NCI-H2196 (cell line): ENCODE measurements around the gene FARSB.
"Not testable (repeated sequence)": the region's sequence is repeated elsewhere in the genome, so short reads cannot be mapped to it uniquely, and the experiment has no call there.

Experiments
- DNase-seq: peaks from one replicate; lab custom pipeline; 2025; ENCODE audit not compliant: unreplicated experiment; lab: John Stamatoyannopoulos, UW

Gene FARSB

DNA sequence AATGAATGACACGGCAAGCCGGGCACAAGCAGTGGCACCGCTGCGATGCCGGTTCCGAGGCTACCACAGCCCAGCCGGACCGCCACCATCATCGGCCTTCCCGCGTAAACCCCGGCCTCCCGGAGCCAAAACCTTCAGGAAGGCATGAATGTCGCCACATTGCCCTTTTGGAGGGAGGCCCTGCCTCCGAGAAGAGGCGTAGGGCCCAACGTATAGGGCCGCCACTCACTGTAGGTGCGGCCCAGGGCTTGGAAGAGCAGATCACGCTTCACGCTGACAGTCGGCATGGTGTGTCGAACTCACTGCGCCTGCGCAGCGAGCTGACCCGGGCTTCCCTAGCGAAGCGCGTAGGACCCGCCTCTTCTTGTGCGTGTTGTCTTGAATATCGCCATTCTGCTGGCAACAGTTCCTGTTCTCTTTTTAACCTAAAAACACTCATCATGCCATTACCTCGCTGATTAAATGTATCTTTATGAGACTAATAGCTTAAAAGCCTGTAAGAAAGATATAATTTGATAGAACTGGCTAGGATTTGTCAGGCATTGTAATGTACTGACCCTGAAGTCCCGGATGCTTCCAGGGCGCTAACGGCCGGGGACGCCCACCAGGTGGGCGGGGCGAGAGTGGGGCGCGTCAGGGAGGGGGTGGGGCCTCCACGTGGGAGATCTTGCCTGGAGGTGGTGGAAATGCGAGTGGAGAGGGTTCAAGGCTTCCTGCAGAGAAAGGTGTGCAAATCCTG is at the start of gene FARSB:
Gene FARSB, minus strand, starts transcription at position 306 of the 739 bp plus-strand sequence. Its CDS starts 19 bp downstream, at position 287.
- DNase-seq = peak; percentile 97

DNA sequence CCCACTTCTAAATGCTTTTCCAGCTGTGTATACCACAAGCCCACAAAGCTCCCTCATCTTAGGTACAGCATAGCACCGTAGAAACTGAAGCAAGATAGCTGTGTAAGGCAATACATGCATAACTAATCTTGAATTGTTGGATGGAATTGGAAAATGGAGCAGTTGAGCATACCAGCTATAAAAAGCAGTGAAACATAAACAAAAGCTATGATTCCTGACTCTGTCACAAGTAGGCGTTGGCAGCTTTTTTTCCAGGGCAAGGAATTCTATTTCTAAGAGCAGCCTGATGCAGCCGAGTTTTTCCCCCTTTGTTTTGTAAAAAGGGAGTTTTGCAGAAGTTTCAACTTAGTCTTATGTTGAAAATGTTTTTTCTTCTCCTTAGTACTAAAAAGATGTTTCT is 48.0 kb upstream of the FARSB start:
- DNase-seq = no peak

DNA sequence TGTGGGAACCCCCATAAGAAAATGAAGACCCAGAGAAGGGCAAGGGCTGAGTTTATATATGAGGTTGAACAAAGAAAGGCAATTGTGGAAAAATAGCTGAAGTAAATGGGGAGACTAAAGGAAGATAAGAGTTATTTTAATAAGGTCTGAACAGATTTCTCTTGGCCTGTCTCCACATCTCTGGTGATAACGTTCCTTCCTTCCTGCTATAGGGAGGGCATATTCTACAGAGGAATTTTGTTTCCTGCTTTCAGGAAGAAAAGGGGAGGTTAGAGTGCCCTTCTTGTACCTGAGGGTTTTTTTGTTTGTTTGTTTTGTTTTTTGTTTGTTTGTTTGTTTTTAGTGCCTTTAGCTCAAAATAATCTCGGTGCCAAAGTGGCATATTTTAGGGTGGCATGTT is 47.2 kb upstream of the FARSB start:
- no peak for DNase-seq

DNA sequence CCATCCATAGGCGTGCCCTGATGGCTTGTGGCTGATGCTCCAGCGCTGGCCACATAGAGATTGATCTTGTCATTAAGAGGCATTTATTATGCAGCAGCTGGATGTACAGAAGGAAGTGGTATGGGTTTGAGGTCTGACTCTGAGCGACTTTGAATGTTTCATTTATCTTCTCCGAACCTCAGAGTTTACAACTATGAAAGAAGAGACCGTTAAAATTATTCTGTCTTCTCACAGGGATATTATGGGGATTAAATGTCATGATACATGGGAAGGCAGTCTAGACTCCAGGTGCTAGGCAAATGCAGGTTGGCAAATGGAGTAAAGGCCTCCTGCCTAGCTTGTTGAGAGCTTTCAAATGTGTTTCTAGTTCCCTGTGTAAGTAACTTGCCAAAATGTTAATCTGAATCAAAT is 45.8 kb upstream of the FARSB start:
- DNase-seq = no peak

DNA sequence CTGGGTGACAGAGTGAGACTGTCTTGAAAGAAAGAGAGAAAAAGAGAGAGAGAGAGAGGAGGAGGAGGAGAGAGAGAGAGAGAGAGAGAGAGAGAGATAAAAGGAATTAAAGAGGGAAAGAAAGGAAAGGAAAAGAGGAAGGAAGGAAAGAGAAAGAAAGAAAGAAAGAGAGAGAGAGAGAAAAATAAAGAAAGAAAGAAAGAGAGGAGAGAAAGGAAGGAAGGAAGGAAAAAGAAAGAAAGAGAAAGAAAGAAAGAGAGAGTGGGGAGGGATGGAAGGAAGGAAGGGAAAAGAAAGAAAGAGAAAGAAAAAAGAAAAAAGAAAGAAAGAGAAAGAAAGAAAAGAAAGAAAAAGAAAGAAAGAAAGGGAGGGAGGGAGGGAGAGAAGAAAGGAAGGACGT is 45.3 kb upstream of the FARSB start:
- DNase-seq = no peak

DNA sequence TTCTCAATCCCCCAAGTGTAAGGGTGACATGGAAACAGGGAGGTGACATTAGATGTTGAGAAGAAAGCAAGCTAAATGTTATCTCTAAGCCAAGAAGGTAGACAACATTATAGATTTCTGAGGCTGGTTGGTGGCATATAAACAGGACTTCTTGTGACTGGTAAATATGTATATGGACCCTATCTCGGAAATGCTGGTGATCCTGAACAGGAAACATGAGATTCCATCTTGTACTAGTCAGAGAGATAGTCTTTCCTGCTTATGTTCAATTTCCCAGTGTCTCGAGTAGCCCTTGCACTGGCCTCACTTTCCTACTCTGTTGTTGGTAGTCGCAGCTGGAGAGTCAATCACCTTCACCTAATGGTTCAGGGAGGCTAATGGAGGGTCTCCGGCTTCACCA is 42.4 kb upstream of the FARSB start:
- no peak for DNase-seq

DNA sequence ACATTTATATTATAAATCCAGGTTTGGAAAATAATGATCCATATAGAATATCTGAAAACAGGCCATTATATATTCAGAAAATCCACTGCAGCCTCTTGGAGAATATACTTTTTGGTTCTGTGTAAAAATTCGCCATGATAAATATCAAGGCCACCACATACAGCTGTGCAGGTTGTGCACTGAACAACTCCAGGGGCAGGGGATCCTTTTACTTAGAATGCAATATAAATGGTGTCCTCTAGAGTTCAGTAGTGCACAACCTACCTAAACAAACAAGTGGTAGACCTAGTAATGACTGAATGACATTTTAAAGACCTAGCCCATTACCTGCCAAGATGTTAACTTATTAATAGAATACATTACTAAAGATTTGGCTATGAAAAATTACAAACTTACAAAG is 37.9 kb upstream of the FARSB start:
- no peak for DNase-seq

DNA sequence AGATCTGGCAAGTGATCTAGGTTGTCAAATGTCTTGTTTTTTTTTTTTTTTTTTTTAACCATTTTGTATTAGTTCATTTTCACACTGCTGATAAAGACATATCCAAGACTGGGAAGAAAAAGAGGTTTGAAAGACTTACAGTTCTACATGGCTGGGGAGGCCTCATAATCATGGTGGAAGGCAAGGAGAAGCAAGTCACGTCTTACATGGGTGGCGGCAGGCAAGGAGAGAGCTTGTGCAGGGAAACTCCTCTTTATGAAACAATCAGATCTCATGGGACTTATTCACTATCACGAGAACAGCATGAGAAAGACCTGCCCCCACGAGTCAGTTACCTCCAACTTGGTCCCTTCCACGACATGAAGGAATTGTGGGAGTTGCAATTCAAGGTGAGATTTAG is 37.5 kb upstream of the FARSB start:
- DNase-seq = not testable (repeated sequence)

DNA sequence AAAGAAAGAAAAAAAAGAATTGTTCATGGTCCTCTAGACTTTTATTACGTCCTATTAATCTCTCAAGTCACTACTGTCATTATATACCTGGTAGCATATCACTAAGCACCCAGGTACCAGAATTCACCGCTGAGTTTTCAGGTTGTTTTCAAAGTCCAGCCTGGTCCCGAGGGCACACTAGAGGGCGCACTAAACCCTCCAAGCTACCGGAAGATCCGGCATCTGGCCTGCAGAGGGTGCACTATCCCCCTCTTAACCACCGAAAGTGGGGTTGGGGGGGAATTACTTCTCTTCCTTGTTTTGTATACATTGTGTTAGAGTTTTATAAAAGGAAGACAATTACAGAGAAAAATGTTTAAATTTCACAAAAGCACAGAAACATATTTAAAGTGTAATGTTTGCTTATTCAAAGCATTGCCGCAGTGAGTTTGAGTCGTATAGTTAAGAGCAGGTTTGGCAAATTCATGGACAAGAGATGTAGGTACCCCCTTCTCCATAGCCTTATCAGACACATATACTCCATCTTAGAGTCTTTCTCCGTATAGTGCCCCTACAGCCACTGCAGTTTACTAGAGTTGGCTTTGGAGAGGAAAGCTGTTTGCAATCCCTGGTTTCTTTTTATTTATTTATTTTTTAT is 34.8 kb upstream of the FARSB start:
- peak; percentile 76 for DNase-seq

DNA sequence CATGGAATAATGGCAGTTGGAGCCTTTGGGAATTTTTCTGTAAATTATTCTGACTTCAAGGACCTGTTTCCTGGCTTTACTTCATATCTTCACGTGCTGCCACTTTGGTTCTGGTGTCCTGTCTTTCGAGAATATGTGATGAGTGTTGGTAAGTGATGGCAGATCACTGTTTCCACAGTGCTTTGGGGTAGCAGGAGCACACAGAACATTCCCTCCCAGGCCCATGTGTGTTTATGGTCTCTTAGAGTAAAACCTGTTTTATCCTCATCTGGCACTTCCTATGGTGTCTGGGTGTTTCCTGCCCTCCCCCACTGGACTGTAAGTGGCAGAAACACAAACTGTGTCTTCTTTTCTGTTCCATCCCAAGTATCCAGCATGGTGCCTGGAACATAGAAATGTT is 33.4 kb upstream of the FARSB start:
- no peak for DNase-seq

DNA sequence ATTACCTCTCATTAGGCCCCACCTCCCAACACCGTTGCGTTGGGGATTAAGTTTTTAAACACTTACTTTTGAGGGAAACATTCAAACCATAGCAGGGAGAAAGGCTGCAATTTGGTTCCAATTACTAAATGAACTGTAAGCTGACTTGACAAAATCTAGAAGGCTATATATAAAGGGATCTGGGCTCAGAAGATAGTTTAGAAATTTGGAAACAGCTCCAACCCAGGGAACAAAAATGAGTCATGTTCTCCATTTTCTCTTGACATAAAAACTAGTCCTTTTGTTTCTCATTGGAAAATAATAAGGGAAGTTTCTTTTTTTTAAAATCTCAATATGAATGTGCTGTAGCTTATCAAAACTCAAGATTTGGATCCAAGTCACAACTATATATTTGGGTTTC is 33.0 kb upstream of the FARSB start:
- DNase-seq = no peak

DNA sequence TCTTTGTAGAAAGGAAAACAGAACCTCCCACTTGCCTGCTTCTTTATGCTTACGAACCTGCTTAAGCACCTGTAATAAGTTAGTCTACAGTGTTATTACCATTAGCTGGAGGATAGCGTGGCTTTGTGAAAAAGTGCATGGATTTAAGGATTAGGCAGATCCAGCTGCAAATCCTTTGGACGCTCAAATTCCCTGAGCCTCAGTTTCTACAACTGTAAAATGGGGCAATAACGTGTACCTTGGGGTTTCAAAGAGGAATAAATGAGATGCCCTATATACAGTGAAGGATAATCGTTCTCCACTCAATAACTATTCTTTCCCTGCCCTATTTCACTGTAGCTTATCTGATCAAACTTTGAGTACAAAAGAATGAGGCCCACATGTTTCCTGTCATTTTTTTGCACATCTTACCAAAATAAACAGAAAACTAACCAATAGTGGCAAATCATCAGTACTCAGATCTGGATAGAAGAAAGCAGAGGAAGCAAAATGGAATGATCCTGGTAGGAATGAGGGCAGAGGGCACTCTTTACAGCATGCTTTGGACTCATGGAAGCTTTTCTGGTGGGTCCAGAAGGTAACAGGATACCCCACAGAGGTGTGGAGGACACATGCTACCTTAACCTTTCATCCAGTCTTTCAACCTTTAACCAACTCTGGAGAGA is 30.3 kb upstream of the FARSB start:
- no peak for DNase-seq

DNA sequence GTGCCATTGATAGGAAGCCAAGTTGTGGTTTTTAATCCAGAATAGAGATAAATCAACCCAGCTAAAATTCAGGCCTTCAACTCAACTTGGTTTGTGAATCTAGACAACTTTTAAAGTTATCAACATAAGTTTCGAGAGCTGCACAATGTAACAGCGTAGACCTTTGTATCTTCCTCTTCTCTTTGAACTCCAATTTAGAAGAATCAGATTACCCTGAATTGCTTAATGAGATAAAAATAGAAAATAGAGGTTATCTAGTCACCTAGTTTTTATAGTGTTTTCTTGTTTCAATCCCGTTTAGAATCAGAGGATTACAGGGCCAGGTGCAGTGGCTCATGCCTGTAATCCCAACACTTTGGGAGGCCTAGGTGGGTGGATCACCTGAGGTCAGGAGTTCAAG is 27.9 kb upstream of the FARSB start:
- DNase-seq = no peak

DNA sequence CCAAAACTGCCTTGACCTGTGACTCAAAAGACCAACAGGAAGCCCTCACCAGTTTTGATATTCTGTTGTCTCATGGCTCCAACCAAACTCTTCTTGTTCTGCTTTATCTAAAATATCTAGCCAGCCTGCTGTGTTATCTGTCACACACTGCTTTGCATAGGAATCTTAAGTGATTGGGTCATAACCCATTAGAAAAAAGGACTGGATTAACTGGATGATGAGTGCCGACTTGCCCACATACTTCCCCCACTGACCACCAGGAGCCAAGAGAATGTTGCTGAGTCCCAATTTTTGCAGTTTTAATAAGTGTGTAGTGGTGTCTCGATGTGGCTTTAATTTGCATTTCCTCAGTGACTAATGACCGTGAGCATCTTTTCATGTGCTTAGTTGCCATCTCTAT is 22.1 kb upstream of the FARSB start:
- no peak for DNase-seq

DNA sequence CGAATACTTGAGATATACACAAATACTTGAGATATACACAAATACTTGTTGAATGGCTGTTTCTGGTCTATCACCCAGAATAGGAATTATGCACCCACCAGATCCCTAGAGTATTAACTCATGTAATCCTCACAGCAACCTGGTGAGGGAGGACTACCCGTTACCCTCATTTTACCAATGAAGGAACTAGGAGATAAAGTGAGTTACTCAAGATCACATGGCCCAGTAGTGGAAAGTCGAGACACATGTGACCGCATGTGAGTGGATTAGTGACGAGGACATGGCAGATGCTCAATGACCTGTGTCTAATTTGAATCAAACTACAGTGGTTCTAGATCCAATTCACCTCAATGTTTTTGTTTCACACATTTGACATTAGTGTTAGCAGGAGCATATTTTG is 18.0 kb upstream of the FARSB start:
- DNase-seq = no peak

DNA sequence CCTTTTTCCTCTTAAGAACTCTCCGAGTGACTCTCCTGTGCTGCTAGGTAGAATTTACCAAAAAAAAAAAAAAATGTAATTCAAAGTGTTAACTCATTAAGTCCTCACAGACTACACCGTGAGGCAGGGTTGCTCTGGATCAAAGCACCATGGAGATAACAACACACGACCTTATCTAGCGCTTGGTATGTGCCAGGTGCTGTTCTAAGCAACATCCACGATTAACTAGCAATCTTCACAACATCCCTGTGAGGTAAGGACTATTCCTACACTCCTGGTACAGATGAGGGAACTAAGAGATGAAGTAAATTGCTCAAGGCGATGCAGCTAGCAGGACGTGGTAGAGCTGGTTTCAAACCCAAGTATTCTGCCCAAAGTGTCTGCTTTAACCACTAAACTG is 17.4 kb upstream of the FARSB start:
- DNase-seq = no peak

DNA sequence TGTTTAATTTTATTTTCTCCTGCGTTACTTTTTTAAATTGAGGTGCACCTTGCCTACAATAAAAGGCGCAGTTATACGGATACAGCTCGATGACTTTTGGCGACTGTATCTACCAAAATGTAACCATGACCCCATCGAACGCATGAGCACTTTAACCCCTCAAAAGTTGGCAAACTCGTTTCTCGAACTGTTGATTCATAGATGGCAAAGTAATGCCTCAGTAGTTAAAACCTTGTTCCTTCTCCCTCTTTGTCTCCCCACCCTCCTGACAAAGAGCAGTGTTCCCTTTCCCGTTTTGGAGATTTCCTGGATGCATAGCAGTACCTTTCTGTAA is 16.1 kb upstream of the FARSB start:
- DNase-seq = no peak

DNA sequence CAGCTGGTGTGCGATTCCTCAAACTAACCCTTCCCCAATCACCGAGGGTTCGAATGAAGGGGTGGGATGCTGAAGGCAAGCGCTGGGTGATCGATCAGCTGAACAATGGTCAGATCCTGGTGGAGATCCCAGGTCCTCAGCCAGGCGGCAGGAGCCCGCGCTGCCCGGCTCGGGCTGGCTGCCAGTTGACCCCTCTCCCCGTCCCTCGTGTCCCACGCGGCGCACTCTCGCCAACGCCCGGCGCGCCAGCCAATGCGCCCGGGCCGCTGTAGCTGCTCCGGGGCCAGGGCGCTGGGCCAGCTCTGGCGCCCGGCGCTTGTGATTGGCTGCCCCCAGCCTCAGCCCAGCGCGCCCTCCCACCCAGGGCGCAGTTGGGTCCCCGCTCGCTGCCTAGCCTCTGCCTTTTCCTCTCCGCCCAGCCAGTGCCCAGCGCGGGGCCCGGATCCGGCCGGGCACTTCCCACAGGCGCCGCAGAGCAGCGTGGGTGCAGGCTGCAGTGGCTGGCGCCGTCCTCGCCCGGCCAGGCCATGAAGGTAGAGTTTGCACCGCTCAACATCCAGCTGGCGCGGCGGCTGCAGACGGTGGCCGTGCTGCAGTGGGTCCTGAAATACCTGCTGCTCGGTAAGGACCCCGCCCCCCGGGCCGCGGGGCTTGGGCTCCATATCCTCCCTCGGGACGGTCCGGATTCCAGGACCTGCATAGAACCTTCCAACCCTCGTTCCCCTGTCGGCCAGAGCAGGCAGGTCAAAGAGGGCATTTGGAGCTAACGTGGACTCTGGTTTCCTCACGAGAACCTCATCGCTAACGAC is 15.6 kb upstream of the FARSB start, which contains the start of gene MOGAT1:
Gene MOGAT1, plus strand, starts transcription at position 400 of the 809 bp plus-strand sequence. Its CDS starts 128 bp downstream, at position 528.
- no peak for DNase-seq

DNA sequence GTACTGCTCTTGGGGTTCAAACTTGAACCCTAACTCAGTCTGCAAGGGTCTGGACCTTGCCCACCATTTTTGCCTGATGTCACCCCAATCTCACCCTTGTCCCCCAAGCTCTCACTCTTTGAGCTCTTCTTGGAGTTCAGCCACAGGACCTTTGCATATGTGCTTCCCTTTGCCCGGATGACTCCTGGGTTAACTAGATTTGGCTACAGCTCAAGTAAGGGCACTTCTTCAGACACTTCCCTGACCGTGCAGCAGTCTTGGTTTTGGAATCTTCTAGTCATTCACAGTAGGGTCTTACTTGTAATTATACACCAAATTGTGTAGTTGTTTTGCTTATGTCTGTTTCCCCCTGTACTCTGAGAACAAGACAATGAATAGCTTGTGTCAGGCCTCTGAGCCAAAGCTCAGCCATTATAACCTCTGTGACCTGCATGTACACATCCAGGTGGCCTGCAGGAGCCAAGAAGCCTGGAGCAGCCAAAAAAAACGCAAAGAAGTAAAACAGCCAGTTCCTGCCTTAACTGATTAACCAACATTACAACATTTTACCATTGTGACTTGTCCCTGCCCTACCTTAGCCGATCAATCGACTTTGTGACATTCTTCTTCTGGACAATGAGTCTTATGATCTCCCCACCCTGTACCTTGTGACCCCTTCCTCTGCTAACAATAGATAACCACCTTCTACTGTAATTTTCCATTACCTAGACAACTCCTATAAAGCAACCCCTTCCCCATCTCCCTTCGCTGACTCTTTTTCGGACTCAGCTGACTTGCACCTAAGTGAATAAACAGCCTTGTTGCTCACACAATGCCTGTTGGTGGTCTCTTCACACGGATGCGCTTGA is 14.5 kb upstream of the FARSB start:
- DNase-seq = no peak

DNA sequence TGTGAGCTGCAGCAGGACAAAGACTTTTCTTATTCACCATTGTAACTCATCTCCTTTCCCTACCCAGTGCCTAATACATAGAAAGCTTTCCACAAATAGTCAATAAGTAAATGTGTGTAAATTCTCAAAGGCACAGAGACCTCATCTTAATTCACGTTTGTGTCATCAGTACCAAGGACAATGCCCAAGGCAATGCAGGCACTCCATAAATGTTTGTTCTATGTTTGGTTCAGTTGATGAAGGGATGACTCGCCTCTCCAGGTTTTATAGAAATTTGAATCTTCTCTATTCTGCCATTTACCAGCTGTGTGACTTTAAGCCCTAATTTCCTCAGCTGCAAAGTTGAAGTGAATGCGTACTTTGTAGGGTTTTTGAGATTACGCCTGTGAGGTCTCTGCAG is 13.5 kb upstream of the FARSB start:
- DNase-seq = no peak
